NCI-H2107 treated with DMSO at 0.1 percent for 48 hours (cell line): ENCODE results near the gene COL4A4.

Source experiments
- DNase-seq: peaks from one replicate; lab custom pipeline; 2025; ENCODE audit not compliant: unreplicated experiment; lab: John Stamatoyannopoulos, UW

COL4A4 gene

DNA sequence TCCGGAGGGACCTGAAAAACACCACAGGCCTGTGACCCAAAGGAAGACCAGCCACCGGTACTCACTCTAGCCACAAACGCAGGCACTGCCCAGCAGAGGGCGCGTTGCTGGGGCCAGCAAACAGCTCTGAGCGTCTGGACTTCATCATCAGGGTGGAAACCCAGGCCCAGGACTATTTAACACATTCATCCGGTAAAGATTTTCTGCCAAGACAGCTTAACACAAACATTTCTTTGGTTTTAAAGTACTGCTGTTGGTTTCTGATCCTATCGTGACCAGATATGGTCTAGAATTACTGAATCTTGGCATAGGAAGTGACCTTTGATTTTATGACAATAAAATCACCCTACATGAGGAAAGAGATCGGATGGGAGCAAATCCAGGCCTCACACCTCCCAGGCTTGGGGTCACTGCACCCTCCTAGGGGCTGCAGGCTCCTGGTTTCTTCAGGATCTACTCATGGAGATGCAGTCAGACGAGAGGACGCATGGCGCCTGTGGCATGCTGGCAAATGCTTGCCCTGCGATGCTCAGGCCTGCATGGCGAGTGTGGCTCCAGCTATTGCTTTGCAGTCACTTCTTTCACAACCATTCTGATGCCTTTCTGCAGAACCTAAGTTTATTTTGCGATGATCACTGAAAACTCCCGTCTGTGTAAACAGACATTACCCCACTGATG lies 130.4 kb downstream of the COL4A4 start:
- no peak for DNase-seq

DNA sequence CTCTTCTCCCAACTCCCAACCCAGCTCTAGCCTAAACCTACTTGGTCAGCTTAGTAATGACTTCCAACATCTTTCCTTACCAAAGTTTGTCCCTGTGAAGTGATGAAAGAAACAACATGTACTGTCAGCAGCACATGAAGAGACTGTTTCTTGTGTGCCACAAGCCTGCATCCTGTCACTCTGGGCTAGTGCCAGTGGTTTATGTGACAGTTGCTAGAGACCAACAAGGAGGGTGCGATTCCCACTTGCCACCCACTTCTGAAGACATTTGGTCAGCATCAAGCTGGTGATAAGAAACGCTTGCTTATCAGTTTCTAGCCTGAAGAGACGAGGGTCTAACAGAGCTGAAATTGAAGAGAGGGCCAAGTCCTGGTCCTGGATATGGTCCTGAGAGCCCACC lies 132.6 kb downstream of the COL4A4 start:
- DNase-seq = no peak

DNA sequence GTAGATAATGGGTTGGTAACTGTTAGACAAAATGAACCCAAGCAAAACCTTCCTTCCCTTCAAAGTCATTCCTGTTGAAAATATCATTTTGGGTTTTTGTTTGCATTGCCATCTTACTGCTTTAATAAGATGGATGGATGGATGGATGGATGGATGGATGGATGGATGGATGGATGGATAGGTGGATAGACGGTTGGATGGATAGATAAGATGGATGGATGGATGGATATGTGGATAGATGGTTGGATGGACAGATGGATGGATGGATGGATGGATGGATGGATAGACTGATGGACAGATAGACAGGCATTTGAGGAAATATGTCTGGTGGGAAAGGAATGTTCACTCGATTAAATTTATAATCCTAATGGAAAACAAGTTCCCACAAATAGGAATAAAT lies 133.2 kb downstream of the COL4A4 start:
- no peak for DNase-seq

DNA sequence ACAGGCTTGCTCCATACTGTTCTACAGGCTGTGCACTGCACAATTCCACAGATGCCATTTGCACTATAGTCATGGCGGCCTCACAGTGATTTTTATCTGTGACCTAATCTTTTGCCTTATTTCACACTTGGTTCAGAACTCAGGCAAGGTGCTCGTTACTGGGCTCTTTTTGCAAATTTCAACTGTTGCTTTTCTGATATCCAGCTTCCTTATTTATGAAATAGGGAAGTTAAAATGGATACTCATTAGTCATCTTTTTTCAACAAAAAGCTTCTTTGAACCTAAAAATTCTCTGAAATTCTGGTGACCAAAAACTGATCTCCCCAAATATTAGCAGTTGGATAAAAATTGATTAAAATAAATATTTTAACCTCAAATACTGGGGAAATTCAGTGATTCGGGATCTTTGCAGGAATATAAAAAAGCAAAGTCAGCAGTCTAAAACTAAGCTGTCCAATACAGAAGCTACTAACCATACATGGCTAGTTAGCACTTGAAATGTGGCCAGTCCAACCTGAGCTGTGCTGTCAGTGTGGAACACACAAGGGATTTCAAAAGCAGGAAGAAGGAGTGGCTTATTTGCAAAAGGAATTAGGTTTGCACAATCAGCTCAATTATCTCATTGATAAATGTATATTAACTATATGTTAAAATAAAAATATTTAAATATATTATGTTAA lies 134.4 kb downstream of the COL4A4 start:
- no peak for DNase-seq

DNA sequence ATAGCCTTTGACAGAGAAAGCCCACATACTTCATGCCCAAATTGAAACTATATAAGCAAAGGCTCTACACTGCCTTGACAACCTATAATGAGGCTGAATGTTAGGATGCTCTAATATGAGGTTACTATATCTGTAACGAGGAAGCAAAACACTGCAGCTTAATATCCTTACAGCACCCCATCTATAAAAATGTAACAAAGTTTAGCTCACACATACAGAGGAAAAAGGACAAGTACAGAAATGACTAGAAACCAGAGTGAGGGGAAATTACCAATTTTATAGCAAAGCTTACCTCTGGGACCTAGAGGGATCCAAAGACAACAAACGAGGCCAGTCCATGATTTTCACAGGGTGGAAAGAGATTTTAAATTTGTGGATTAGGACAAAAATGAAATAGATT lies 138.5 kb downstream of the COL4A4 start:
- DNase-seq = no peak

DNA sequence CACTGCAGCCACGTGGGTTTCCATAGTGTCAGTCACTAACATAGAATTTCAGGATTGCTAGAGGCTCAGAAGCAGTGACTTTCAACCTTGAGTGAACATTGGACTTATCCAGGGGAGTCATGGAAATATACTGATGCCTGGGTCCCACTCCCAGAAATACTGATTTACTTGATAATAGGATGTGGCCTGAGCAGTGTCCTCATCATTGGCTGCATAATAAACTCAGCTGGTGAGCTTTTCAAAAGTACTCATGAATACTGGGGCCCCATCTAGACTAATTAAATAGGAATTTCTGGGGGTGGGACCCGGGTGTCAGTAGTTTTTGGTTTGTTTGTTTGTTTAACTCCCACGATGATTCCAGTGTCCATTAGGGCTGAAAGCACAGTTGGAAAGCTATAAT lies 141.4 kb downstream of the COL4A4 start:
- no peak for DNase-seq

DNA sequence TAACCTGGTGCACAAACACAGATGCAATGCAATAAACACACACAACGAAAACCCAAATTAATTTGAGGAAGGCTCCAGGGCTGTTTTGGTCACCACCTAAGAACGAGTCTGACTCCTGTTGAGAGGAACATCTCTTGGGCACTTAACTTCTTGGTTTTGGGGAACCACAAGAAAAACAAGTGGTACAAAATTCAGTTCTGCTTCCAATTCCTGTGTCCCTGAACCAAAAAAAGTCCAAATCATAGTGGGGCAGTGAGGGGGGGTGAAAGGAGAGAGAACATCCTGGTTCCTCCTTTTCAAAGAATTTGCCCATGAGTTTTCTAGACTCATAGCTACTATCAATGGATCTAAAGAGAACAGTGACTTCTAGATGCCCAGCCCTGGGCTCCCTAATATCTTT lies 143.6 kb downstream of the COL4A4 start:
- DNase-seq = no peak

DNA sequence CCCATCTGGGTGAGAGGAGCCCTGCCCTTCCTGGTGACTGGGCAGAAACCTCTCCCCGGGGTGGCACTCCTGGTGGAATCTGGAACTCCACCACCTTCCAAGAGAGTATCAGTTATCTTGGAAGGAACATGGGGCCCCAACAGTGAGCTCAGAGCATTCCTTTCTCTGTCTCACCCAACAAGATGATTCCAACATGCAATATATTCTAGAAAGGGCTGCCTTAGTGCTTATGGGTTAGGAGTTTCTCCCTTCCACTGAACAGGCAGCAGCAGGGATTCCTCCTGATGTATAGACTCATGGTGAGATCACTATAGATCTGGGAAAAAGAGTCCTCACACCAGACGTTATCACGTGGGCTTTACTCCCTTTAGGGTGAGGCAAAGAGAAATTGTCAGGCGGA lies 147.1 kb downstream of the COL4A4 start:
- no peak for DNase-seq

DNA sequence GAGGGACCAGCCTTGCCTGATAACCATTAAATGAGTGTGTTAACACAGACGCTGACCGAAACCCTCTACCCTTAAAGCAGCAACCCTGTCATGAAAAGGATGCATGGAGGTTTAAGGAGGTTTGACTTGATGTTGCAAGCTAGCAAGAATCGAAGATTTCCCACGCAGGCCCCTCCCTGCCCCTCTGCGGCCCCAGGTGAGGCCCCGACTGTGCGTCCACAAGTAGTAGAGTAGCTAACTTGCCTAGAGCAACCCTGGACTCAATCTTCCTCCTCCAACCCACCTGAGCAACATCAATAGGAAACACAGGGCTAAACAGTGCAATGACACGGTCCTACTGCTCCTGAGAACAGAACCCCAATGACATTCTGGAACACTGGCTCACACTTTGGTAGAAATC lies 150.1 kb downstream of the COL4A4 start:
- DNase-seq = no peak

DNA sequence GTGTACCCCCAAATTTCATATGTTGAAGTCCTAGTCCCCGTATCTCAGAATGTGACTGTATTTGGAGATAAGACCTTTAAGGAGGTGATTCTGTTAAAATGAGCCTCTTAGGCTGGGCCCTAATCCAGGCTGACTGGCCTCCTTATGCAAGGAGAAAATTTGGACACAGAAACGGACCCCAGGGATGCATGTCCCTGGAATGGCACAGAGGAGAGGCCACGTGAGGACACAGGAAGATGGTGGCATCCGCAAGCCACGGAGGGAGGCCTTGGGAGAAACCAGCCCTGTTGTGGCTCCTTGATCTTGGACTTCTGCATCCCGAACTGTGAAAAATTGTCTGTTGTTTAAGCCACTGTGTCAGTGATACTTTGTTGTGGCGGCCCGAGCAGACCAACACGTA lies 150.7 kb downstream of the COL4A4 start:
- no peak for DNase-seq

DNA sequence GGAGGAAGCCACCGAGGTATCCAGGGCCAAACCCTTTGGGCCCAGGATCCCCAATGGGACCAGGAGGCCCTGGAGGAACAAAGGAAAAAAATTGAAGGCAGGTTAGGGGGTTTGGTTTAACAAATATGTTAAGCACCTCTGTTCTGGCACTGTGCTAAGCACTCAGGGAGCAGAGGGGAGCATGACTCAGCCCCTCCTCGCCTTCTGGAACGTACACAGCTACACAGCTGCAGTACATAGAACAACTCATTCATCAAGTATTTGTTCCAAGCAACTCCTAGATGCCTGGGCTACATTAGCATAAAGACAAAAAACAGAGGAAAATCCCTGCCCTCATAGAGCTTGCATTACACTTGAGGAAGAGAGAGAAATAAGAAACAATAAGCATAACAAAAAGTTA lies 153.6 kb downstream of the COL4A4 start:
- no peak for DNase-seq

DNA sequence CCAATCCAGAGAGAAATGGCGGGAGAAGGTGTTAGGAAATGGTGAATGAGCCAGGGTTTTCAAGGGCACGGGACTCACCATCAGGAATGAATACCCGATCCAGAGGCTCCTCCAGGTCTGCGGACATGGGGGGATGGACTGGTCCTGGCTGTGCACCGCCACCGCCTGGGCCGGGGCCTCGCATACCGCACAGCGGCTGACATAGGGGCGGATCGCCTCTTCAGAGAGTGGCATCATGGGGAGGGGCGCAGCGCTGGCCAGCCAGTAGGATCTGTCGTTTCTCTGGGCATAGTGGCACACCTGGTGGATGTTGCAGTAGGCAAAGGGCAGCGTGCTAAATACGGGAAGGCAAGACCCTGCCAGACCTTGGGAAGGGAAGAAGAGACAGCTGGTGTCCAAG lies 156.1 kb downstream of the COL4A4 start:
- DNase-seq = no peak

DNA sequence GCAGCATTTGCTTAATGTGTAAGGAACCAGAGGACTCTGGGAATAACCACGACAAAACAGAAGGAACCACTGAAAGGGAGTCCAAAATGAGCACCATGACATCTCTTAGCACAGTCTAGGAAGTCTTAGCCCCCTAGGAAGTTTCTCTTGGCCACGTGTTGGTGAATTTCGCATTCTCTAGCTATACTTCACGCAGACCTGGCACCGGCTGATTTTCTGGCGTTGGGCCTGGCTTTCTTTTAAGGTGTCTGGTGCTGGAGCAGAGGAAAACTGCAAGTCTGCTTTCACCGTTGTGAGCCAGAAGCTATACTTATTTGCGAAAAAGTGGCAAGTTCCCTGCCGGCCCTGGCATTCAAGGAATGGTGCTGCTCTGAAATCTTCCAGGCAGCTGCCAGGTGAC lies 156.9 kb downstream of the COL4A4 start:
- DNase-seq = no peak

DNA sequence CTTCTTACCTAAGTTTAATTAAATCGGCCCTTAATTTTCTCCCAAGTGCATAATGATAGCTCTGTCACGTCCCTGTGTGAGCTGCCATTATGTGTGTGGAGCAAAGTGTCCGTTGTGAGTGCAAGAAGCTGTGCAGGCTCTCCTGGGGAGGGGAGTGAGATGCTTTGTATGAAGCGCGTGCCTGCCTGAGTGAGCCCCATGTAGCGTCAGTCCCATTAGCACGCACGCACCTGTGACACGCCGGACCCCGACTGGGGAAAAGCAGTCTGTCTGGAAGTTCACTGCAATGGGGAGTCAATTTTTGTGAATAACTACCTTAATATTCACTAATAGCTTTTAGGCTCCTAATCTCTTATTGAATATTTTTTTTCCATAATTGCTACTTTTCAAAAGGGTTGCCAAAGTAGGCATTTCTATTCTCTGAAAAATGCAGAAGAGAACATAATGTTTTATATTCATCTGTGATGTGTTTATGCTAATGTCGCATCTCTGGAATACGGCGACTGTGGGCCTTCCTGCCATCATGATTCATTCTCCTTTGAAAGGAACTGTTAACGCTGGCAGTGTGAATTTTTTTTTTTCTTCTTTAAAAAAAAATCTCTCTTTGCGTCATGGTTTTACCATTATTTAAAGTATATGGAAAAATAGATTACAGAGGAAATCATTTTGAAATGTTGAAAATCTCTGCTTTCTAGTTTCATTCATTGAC lies 157.7 kb downstream of the COL4A4 start:
- DNase-seq = no peak

DNA sequence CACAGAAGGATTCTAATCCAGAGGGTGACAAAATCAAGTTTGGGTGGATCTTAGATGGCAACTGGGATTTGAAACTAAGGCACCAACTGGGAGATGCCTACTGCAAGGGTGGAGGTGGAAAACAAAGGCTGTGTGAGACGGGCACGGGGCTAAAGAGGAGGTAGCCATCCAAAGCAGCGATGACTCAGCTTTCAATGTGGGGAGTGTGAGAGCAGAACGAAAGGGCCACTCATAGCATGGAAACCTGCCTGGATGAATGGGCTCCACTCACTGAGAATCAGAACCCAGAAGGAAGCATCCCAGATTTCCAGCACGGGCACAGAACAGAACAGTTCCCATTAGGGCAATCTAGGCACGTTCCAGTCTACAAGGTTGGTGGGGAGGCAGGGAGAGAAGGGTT lies 159.5 kb downstream of the COL4A4 start:
- no peak for DNase-seq

DNA sequence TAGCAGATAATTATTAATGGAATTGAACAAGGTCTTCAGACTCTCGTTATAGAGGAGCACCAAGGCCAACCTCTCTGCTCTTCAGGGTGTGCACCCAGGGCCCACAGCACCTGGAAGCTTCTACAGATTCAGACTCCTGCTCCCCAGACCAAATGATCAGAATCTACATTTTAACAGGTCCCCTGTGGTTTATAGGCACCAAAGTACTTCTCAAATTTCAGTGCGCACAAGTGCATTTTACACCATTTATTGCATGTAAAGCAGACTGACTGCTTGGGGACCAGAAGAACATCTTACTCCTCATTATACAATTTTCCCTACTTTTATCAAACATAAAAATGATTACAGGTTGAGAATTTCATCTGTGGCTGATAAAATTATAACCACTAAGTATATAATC lies 163.9 kb downstream of the COL4A4 start:
- DNase-seq = no peak

DNA sequence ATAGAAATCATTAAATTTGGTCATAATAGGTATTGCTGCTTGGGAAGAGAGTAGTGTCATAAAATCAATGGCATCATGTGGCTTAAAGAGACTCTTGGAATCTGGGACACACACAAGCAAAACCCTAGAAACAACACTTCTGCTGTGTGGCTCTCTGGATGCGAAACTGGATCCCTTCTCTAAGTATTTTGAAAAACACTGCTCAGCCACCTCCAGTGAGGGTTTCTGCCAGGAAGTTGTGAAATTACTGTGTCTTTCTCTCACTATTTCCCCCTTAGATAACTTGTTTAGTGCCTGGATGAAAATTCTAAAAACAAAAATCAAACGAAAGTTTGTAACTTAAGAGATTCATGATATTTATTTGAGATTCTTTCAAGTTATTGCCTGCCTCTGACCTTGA lies 164.3 kb downstream of the COL4A4 start:
- no peak for DNase-seq

DNA sequence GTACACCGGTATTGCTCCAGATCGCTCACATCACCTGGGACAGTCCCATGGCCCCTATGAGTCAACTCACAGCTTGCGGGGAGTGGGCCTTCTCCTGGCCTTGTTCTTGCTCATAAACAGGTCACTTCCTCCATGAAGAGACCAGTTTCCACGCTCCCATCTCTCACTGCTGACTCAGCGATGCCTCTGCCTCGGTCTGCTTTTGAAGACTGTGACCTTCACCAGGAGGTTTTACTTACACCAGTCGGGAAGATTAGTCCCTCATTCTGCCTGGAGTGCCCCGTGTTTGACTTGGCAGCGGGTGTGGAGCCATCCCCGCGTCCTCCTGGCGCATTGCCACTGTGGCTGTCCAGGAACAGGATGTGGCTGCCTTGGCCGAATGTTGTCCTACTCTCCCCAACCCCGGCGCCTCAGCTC lies 168.4 kb downstream of the COL4A4 start:
- no peak for DNase-seq

DNA sequence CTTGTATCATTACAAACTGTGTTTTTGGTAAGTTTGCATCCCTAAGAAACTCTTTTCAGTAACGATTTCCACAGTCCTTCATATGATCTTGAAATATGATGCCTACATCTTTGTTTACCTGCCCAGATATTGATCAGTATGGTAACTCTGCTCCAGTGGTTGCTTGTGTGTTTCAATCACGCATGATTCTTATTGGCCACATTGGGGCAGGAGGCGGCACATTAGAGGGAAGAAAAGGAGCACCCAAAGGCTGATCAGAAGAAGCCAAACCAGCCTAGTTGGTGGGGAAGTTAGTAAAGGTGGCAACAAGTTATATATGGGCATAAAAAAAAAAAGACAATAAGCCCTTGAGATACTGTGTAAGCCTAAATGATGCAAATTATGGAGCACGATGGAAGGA lies 169.2 kb downstream of the COL4A4 start:
- DNase-seq = no peak

DNA sequence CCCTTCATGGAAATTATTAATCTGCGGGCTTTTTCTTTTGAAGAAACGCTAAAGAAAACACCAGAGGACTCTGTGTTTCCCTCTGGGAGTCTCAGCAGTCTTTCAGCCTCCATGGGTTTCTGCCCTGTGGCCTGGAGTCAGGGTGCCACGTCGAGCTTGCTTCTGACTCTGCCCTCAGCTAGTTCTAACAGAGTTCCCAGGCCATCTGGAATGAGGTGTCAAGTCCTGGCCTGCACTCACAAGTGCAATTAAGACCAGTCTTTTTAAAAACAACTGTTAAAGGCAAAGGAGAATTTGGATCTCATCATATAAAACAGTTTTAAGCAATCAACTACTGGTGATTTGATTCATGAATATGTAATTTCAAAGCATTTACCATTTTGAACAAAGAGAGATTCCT lies 170.8 kb downstream of the COL4A4 start:
- no peak for DNase-seq

DNA sequence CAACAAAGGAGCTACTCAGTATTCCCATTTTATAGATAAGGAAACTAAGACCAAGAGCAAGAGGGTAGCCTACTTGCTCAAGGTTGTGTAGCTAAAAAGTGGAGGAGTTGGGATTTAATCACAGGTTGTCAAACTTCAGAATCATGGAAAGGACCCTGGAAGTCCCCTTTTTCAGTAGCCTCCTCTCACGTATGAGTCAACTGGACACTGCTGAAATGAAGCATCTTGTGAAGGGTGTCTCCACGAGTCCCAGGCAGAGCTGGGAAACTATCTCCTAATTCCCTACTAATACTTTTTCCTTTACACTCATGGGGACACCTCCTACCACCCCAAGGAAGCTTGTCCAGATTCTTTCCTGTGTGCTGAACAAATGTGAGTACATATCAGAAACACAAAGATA lies 172.3 kb downstream of the COL4A4 start:
- no peak for DNase-seq

DNA sequence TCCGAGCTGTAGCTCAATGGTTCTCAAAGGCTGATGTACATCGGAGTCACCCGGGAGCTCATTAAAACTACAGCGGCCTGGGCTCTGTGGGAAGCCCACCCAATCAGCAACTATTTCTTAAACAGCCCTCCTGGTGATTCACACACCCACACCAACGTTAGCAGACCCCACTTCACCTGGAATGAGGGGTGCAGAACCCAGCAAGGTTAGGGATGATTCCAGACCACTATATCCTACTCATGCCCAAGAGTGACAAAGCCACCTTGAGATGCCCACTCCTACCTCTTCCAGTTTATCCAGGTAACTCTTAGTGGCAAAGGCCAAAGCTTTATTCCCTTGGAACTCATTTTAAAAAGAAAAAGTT lies 178.4 kb downstream of the COL4A4 start:
- DNase-seq = no peak
